Epithelial cell of proximal tubule (primary cell): ENCODE results near the gene GPRC5A. TPM values are rescaled to one million over a fixed set of nuclear protein-coding genes. Genes with fewer than 3 reads are reported as not detected.

Experiments used
- DNase-seq: peaks from one replicate; pipeline ENCODE4 v3.0.0-alpha.2; 2011; ENCODE audit warnings: low read depth
- H3K4me3 ChIP-seq: 2 replicates; pipeline ENCODE4 v1.5.1; 2011; ENCODE audit warnings: low read depth, mild to moderate bottlenecking, low read length
- CTCF ChIP-seq: conservative IDR thresholded peaks from 2 replicates; pipeline ENCODE4 v1.5.1; 2012; ENCODE audit warnings: low read depth, mild to moderate bottlenecking, low read length
- total RNA-seq: library from RNA; depleted of rRNA; stranded (reverse); fragments of >200 nt; gene quantifications from 2 replicates; pipeline ENCODE4 v1.2.3, GENCODE V29; 2015

Gene GPRC5A
- total RNA-seq, 1 donor from 2014 or later = 84.4 TPM

GRCh38 chr12:12947902-12948301, 56.5 kb downstream of the GPRC5A start:
- no peak overlapping the region for H3K4me3 ChIP-seq
- no peak for DNase-seq
- no peak for TF ChIP-seq CTCF

- H3K4me3 ChIP-seq = no peak overlapping the region
- TF ChIP-seq CTCF = no peak
Measured at GRCh38 chr12:12951504-12951903, 60.1 kb downstream of the GPRC5A start.

GRCh38 chr12:12952036-12952435, 60.7 kb downstream of the GPRC5A start, which contains the start of gene GPRC5D:
GPRC5D (minus strand) TSS chr12:12952170; CDS start chr12:12950384, 1,786 bp downstream.
- no peak for DNase-seq

More at GRCh38 chr12:12951504-12951903, 60.1 kb downstream of the GPRC5A start:
- DNase-seq = no peak

GRCh38 chr12:12954356-12954755, 63.0 kb downstream of the GPRC5A start:
- no peak for DNase-seq
- TF ChIP-seq CTCF = no peak
- no peak overlapping the region for H3K4me3 ChIP-seq

More at GRCh38 chr12:12952036-12952435, 60.7 kb downstream of the GPRC5A start, which contains the start of gene GPRC5D:
- H3K4me3 ChIP-seq = no peak within 1 kb of the TSS
- TF ChIP-seq CTCF = no peak

GRCh38 chr12:12954878-12955625, 63.7 kb downstream of the GPRC5A start:
- no peak for DNase-seq
- H3K4me3 ChIP-seq = no peak overlapping the region
- no peak for TF ChIP-seq CTCF

- TF ChIP-seq CTCF = no peak
- DNase-seq = no peak
- H3K4me3 ChIP-seq = no peak overlapping the region
Measured at GRCh38 chr12:12958886-12959285, 67.5 kb downstream of the GPRC5A start.

DNA sequence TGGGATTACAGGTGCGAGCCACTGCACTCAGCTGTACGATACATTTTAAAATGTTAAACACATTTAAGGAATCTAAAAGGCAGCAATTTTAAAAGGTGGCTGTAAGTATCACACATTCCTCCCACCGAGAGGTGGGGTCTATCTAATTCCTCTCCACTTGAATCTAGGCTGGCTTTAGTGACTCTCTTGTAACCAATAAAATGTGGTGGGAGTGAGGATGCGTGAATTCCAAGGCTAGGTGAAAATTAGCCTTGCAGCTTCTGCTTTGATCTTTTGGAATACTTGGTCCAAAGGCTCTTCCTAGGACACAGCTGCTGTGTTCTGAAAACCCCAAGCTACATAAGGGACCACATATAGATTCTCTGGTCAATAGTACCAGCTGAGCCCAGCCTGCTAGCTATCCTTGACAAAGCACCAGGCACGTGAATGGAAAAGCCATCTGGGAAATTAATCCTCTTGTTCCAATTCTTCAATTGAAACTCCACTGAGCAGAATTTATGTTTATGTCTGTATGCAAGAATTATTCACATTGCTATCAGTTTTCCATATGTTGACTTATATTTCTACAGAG, 69.4 kb downstream of the GPRC5A start:
- no peak overlapping the region for H3K4me3 ChIP-seq
- TF ChIP-seq CTCF = no peak
- DNase-seq = no peak
